ENCODE results near the gene UBE2E2.

The UBE2E2 gene

DNA sequence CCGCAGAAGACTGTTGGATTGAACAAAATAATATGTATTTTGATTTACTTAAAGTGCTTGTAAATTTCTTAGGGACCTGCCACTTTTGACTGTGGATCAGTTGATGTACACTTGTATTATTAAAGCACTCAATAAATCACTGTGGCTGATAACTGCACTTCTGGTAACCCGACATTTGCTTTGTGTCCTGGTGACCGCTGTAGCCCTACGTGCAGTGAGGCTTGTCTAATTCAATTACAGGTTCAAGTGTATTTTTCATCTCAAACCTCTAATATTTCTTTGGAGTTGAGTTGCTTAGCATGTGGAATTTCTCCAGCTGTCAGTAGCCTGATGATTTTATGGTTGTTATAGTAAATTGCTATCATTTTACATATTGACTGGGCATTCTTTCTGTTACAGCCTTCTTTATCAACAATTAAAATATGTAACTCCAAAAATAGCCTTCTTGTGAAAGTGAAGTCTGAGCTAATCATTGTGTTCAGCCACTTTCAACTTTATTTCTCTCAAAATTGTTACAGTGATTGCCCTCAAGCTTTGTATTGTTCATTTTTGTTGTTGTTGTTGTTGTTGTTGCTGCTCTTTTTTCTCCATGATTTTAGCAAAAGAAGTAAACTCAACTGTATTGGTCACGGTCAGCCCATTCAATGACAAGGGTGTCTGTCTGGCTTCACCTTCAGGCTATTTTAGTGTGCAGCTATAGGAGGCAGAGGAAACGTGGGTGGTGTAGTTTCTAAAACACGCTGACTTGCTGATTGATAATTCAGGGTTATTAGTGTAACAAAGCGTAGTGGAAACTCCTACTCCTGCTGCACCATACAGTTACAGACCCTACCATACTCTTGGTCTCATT, 387.5 kb downstream of the UBE2E2 start:
- no peak for DNase-seq (ENCODE audit: low read depth, low spot score)
- no peaks in the 10 kb centered on the region for H3K9me3 ChIP-seq (ENCODE audit: control insufficient read depth, insufficient read depth, low read length)
- no peaks in the 10 kb centered on the region for H3K4me1 ChIP-seq (ENCODE audit: control insufficient read depth, insufficient read depth, low read length)
- no peaks in the 10 kb centered on the region for H3K27me3 ChIP-seq (ENCODE audit: control insufficient read depth, insufficient read depth, low read length)
- no peak overlapping the region for H3K4me3 ChIP-seq (ENCODE audit: low read length)
- no CpG with 5 or more reads among the region's 8 CpGs for WGBS (ENCODE audit: insufficient coverage, insufficient read length)
- no peaks in the 10 kb centered on the region for H3K36me3 ChIP-seq (ENCODE audit: control insufficient read depth, insufficient read depth, low read length)
- no peak overlapping the region for H3K27ac ChIP-seq (ENCODE audit: low read length)

DNA sequence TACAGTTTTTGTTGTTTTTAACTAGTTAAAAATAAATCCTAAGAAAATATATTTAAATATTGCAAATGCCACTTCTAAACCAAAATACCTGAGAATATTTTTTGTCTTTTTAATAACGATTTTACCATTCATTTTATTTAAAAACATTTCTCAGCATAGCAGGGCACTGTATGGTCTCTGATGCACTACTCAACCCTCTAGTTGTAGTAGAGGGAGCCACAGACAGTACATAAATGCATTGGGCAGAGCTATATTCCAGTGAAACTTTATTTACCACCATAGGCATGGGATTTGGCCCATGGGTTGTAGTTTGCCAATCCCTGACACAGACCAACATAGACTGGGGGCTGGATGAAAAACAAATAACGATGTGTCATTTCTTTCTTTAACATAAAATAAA, 388.2 kb downstream of the UBE2E2 start:
- WGBS (ENCODE audit: insufficient coverage, insufficient read length) = no CpG with 5 or more reads among the region's 2 CpGs
- Histone ChIP-seq H3K36me3 (ENCODE audit: control insufficient read depth, insufficient read depth, low read length) (no peaks in the 10 kb centered on the region), H3K4me1 (ENCODE audit: control insufficient read depth, insufficient read depth, low read length) (no peaks in the 10 kb centered on the region), H3K9me3 (ENCODE audit: control insufficient read depth, insufficient read depth, low read length) (no peaks in the 10 kb centered on the region), H3K27ac (ENCODE audit: low read length) (no peak overlapping the region), H3K27me3 (ENCODE audit: control insufficient read depth, insufficient read depth, low read length) (no peaks in the 10 kb centered on the region), H3K4me3 (ENCODE audit: low read length) (no peak overlapping the region)
- no peak for DNase-seq (ENCODE audit: low read depth, low spot score)

GRCh38 chr3:23592961-23593931, 390.1 kb downstream of the UBE2E2 start:
- Histone ChIP-seq H3K4me3 (ENCODE audit: low read length) (no peak overlapping the region), H3K27me3 (ENCODE audit: control insufficient read depth, insufficient read depth, low read length) (no peaks in the 10 kb centered on the region), H3K9me3 (ENCODE audit: control insufficient read depth, insufficient read depth, low read length) (no peaks in the 10 kb centered on the region), H3K36me3 (ENCODE audit: control insufficient read depth, insufficient read depth, low read length) (no peaks in the 10 kb centered on the region), H3K4me1 (ENCODE audit: control insufficient read depth, insufficient read depth, low read length) (no peaks in the 10 kb centered on the region), H3K27ac (ENCODE audit: low read length) (no peak overlapping the region)
- WGBS (ENCODE audit: insufficient coverage, insufficient read length) = no CpG with 5 or more reads among the region's 5 CpGs
- DNase-seq (ENCODE audit: low read depth, low spot score) = no peak

GRCh38 chr3:23594066-23594465, 390.9 kb downstream of the UBE2E2 start:
- WGBS (ENCODE audit: insufficient coverage, insufficient read length) = no CpG with 5 or more reads among the region's 4 CpGs
- no peak overlapping the region for H3K27ac ChIP-seq (ENCODE audit: low read length)

GRCh38 chr3:23594894-23595670, 392.0 kb downstream of the UBE2E2 start:
- Histone ChIP-seq H3K27ac (ENCODE audit: low read length) (no peak overlapping the region), H3K36me3 (ENCODE audit: control insufficient read depth, insufficient read depth, low read length) (no peaks in the 10 kb centered on the region), H3K4me3 (ENCODE audit: low read length) (no peak overlapping the region), H3K9me3 (ENCODE audit: control insufficient read depth, insufficient read depth, low read length) (no peaks in the 10 kb centered on the region), H3K27me3 (ENCODE audit: control insufficient read depth, insufficient read depth, low read length) (no peaks in the 10 kb centered on the region), H3K4me1 (ENCODE audit: control insufficient read depth, insufficient read depth, low read length) (no peaks in the 10 kb centered on the region)
- no CpG with 5 or more reads among the region's 5 CpGs for WGBS (ENCODE audit: insufficient coverage, insufficient read length)
- DNase-seq (ENCODE audit: low read depth, low spot score) = no peak

More at GRCh38 chr3:23594066-23594465, 390.9 kb downstream of the UBE2E2 start:
- Histone ChIP-seq H3K9me3 (ENCODE audit: control insufficient read depth, insufficient read depth, low read length) (no peaks in the 10 kb centered on the region), H3K4me3 (ENCODE audit: low read length) (no peak overlapping the region), H3K36me3 (ENCODE audit: control insufficient read depth, insufficient read depth, low read length) (no peaks in the 10 kb centered on the region), H3K27me3 (ENCODE audit: control insufficient read depth, insufficient read depth, low read length) (no peaks in the 10 kb centered on the region), H3K4me1 (ENCODE audit: control insufficient read depth, insufficient read depth, low read length) (no peaks in the 10 kb centered on the region)
- DNase-seq (ENCODE audit: low read depth, low spot score) = no peak

GRCh38 chr3:23595851-23596250, 392.7 kb downstream of the UBE2E2 start:
- DNase-seq (ENCODE audit: low read depth, low spot score) = no peak
- Histone ChIP-seq H3K27ac (ENCODE audit: low read length) (no peak overlapping the region), H3K27me3 (ENCODE audit: control insufficient read depth, insufficient read depth, low read length) (no peaks in the 10 kb centered on the region), H3K4me1 (ENCODE audit: control insufficient read depth, insufficient read depth, low read length) (no peaks in the 10 kb centered on the region), H3K36me3 (ENCODE audit: control insufficient read depth, insufficient read depth, low read length) (no peaks in the 10 kb centered on the region), H3K4me3 (ENCODE audit: low read length) (no peak overlapping the region), H3K9me3 (ENCODE audit: control insufficient read depth, insufficient read depth, low read length) (no peaks in the 10 kb centered on the region)

GRCh38 chr3:23600167-23600871, 397.2 kb downstream of the UBE2E2 start:
- Histone ChIP-seq H3K27ac (ENCODE audit: low read length) (no peak overlapping the region), H3K4me3 (ENCODE audit: low read length) (no peak overlapping the region), H3K27me3 (ENCODE audit: control insufficient read depth, insufficient read depth, low read length) (no peaks in the 10 kb centered on the region), H3K9me3 (ENCODE audit: control insufficient read depth, insufficient read depth, low read length) (no peaks in the 10 kb centered on the region), H3K4me1 (ENCODE audit: control insufficient read depth, insufficient read depth, low read length) (0 out of 2 replicates have a peak, but pooled peaks cover 1% of the 10 kb centered on the region), H3K36me3 (ENCODE audit: control insufficient read depth, insufficient read depth, low read length) (no peaks in the 10 kb centered on the region)
- no CpG with 5 or more reads among the region's 8 CpGs for WGBS (ENCODE audit: insufficient coverage, insufficient read length)
- DNase-seq (ENCODE audit: low read depth, low spot score) = no peak

GRCh38 chr3:23601091-23601822, 398.1 kb downstream of the UBE2E2 start:
- Histone ChIP-seq H3K27me3 (ENCODE audit: control insufficient read depth, insufficient read depth, low read length) (no peaks in the 10 kb centered on the region), H3K4me1 (ENCODE audit: control insufficient read depth, insufficient read depth, low read length) (0 out of 2 replicates have a peak, but pooled peaks cover 1% of the 10 kb centered on the region), H3K4me3 (ENCODE audit: low read length) (no peak overlapping the region), H3K36me3 (ENCODE audit: control insufficient read depth, insufficient read depth, low read length) (no peaks in the 10 kb centered on the region), H3K27ac (ENCODE audit: low read length) (no peak overlapping the region), H3K9me3 (ENCODE audit: control insufficient read depth, insufficient read depth, low read length) (no peaks in the 10 kb centered on the region)
- no CpG with 5 or more reads among the region's 11 CpGs for WGBS (ENCODE audit: insufficient coverage, insufficient read length)
- no peak for DNase-seq (ENCODE audit: low read depth, low spot score)

- WGBS (ENCODE audit: insufficient coverage, insufficient read length) = no CpG with 5 or more reads among the region's 9 CpGs
Observed at GRCh38 chr3:23602971-23603370, 399.8 kb downstream of the UBE2E2 start.

More at GRCh38 chr3:23602971-23603370, 399.8 kb downstream of the UBE2E2 start:
- Histone ChIP-seq H3K4me1 (ENCODE audit: control insufficient read depth, insufficient read depth, low read length) (0 out of 2 replicates have a peak, but pooled peaks cover 1% of the 10 kb centered on the region), H3K27me3 (ENCODE audit: control insufficient read depth, insufficient read depth, low read length) (no peaks in the 10 kb centered on the region), H3K9me3 (ENCODE audit: control insufficient read depth, insufficient read depth, low read length) (no peaks in the 10 kb centered on the region), H3K36me3 (ENCODE audit: control insufficient read depth, insufficient read depth, low read length) (no peaks in the 10 kb centered on the region), H3K4me3 (ENCODE audit: low read length) (no peak overlapping the region), H3K27ac (ENCODE audit: low read length) (no peak overlapping the region)
- DNase-seq (ENCODE audit: low read depth, low spot score) = no peak
